Erythroblast (primary cell): ENCODE results near the gene ZNF879.

Experiments used
- GATA1 ChIP-seq: IDR thresholded peaks from 2 replicates; pipeline ENCODE4 v1.6.1; 2011; ENCODE audit warnings: low read depth, mild to moderate bottlenecking, control low read depth, low read length, moderate library complexity
- POLR2A ChIP-seq: IDR thresholded peaks from 2 replicates; pipeline ENCODE4 v1.6.1; 2011; ENCODE audit warnings: mild to moderate bottlenecking, low read length

GRCh38 chr5:178983728-178984127 lies 39.9 kb upstream of the ZNF879 start:
- TF ChIP-seq POLR2A (no peak), GATA1 (no peak)
